HepG2 (cell line): ENCODE data around the gene ZNF148. TPM values are rescaled to one million over a fixed set of nuclear protein-coding genes. Genes with fewer than 3 reads are reported as not detected.

Experiments used
- ATAC-seq: fragments of 200-7000 bp; cut with Tn5 transposase; 3 replicates; pipeline ENCODE4 v1.9.1; 2020; ENCODE audit warnings: mild to moderate bottlenecking, moderate library complexity
- BruUV-seq: library from RNA; stranded (reverse); fragments of 400-500 nt; replicated peaks from 2 replicates; lab custom pipeline; 2021; lab: Mats Ljungman, UMichigan
- CTCF ChIA-PET: fragments of 300-600 bp; formaldehyde crosslinking; extraction: SDS; loops from one replicate; lab custom pipeline; 2021; ENCODE audit warnings: low total read pairs, inconsistent platforms, low intra/inter-chr PET ratio; lab: Yijun Ruan, JAX
- POLR2A ChIA-PET: fragments of 350-600 bp; sonication (Branson Sonifier 250); formaldehyde crosslinking; loops from one replicate; lab custom pipeline; 2020; ENCODE audit warnings: antibody characterized with exemption, inconsistent platforms; lab: Yijun Ruan, JAX
- DNase-seq: peaks from one replicate; pipeline ENCODE4 v3.0.0-alpha.2; 2015; ENCODE audit warnings: low spot score
- FAIRE-seq: peaks from 3 replicates; lab custom pipeline; 2011; peaks lifted over from hg19 to GRCh38; lab: Jason Lieb, UNC
- H2AFZ ChIP-seq: one replicate; pipeline ENCODE4 v1.6.1; 2011; ENCODE audit warnings: low read length, inconsistent platforms
- H3K27ac ChIP-seq: fragments of 300-600 bp; 3 replicates; pipeline ENCODE4 v1.8.0; 2011; ENCODE audit warnings: mixed run types, mild to moderate bottlenecking, mixed read lengths, low read length, inconsistent platforms; ENCODE audit not compliant: insufficient read depth; ENCODE audit errors: extremely low read length
- H3K27me3 ChIP-seq, 2 experiments: fragments of 200-600 bp in 1 of 2; 2 replicates in 1 of 2; 3 replicates in 1 of 2; pipeline versions ENCODE4 v1.6.0 to v1.8.0; 2011; ENCODE audit warnings: low read length in 2 of 2, mild to moderate bottlenecking in 2 of 2, moderate library complexity in 2 of 2, inconsistent platforms in 1 of 2; ENCODE audit not compliant: insufficient read depth in 2 of 2, control insufficient read depth in 1 of 2
- H3K36me3 ChIP-seq, 2 experiments: fragments of 200-600 bp in 1 of 2; replicated peaks in 1 of 2; 2 replicates in 1 of 2; 3 replicates in 1 of 2; pipeline versions ENCODE4 v1.5.1 to v1.8.0; 2011; ENCODE audit warnings: low read length in 2 of 2, inconsistent platforms in 1 of 2; ENCODE audit not compliant: insufficient read depth in 2 of 2, control insufficient read depth in 1 of 2
- H3K4me1 ChIP-seq: 2 replicates; pipeline ENCODE4 v1.5.1; 2012; ENCODE audit warnings: low read length, inconsistent platforms; ENCODE audit not compliant: insufficient read depth
- H3K4me2 ChIP-seq: 2 replicates; pipeline ENCODE4 v1.6.0; 2011; ENCODE audit warnings: low read depth, low read length, inconsistent platforms
- H3K4me3 ChIP-seq, 3 experiments: fragments of 200-600 bp in 1 of 3; sonication (generic), shearing (Covaris generic) in 1 of 3; replicated peaks in 1 of 3; 2 replicates each; pipeline ENCODE4 v1.5.1; 2011 to 2016; ENCODE audit warnings: low read length in 3 of 3, inconsistent platforms in 2 of 3, low read depth in 2 of 3, mild to moderate bottlenecking in 2 of 3, control low read depth in 1 of 3, mixed read lengths in 1 of 3; ENCODE audit not compliant: insufficient read depth in 1 of 3
- H3K79me2 ChIP-seq: one replicate; pipeline ENCODE4 v1.6.1; 2011; ENCODE audit warnings: low read length, inconsistent platforms; ENCODE audit not compliant: insufficient read depth
- H3K9ac ChIP-seq: 2 replicates; pipeline ENCODE4 v1.6.0; 2011; ENCODE audit warnings: mild to moderate bottlenecking, low read depth, low read length, inconsistent platforms; ENCODE audit not compliant: insufficient read depth
- H3K9me3 ChIP-seq: 2 replicates; pipeline ENCODE4 v1.5.1; 2012; ENCODE audit warnings: mild to moderate bottlenecking, low read length
- H4K20me1 ChIP-seq: 2 replicates; pipeline ENCODE4 v1.6.0; 2011; ENCODE audit warnings: inconsistent platforms, mild to moderate bottlenecking, low read length, moderate library complexity; ENCODE audit not compliant: insufficient read depth
- BRCA1 ChIP-seq: sonication (generic); formaldehyde crosslinking; IDR thresholded peaks from 2 replicates; pipeline ENCODE4 v1.4.0; 2020; ENCODE audit warnings: missing genetic modification reagents
- CTCF ChIP-seq: sonication (generic); formaldehyde crosslinking; IDR thresholded peaks from 2 replicates; pipeline ENCODE4 v1.5.0; 2020; ENCODE audit warnings: mild to moderate bottlenecking, missing genetic modification reagents, moderate library complexity
- THAP8 ChIP-seq: sonication (generic); formaldehyde crosslinking; IDR thresholded peaks from 2 replicates; pipeline ENCODE4 v1.5.1; 2020; ENCODE audit warnings: missing genetic modification reagents, mild to moderate bottlenecking, borderline replicate concordance
- ZNF30 ChIP-seq: sonication (generic); formaldehyde crosslinking; IDR thresholded peaks from 2 replicates; pipeline ENCODE4 v1.5.0; 2020; ENCODE audit warnings: mild to moderate bottlenecking, missing genetic modification reagents
- ZNF503 ChIP-seq: sonication (generic); formaldehyde crosslinking; IDR thresholded peaks from 2 replicates; pipeline ENCODE4 v1.4.0; 2020; ENCODE audit warnings: missing genetic modification reagents
- WGBS: methylation state at CpG from one replicate; pipeline ENCODE4 v1.1.6; 2017; ENCODE audit warnings: low lambda C conversion rate; 5-methylcytosine and 5-hydroxymethylcytosine counted together
- in situ Hi-C: cut with HindIII; loops from 2 replicates; pipeline ENCODE4 v1.10.0; 2017; ENCODE audit warnings: low pct_unique_long_range_greater_than_20kb; ENCODE audit not compliant: extremely low pct_ligation_motif_present
- intact Hi-C: fragments of 100-400 bp; cut with micrococcal nuclease; formaldehyde crosslinking; loops from one replicate; pipeline ENCODE4 v1.10.0; 2022; ENCODE audit not compliant: unreplicated experiment
- polyA plus RNA-seq, 8 experiments: library from polyadenylated mRNA; depleted of rRNA in 3 of 8; stranded (reverse) in 7 of 8; unstranded in 1 of 8; fragments of >200 nt; fragmentation: Illumina TruSeq in 4 of 8; extraction: Trizol in 4 of 8; gene quantifications; 2 replicates each; pipeline versions ENCODE4 v1.2.1 to v1.2.3, GENCODE V29; 2011 to 2016; ENCODE audit warnings: low read depth in 4 of 8, missing spikeins in 1 of 8, mixed read lengths in 1 of 8; ENCODE audit not compliant: insufficient read depth in 1 of 8
- total RNA-seq, 5 experiments: library from RNA; depleted of rRNA; stranded (reverse); fragments of >200 nt; fragmentation: Illumina TruSeq; extraction: Trizol; gene quantifications; 2 replicates each; pipeline ENCODE4 v1.2.3, GENCODE V29; 2016; ENCODE audit warnings: low read depth in 1 of 5

Gene ZNF148
- total and polyA plus RNA-seq, 2 of the 13 experiments (the other 11 are each of a cell fraction or from before 2014, with no cell fraction given), result 10.6 to 36.1 TPM

GRCh38 chr3:125337506-125337905, 37.6 kb downstream of the ZNF148 start:
- Histone ChIP-seq H3K27me3 (no peaks in the 10 kb centered on the region), H3K9ac (no peak overlapping the region), H2AFZ (no peak overlapping the region), H3K9me3 (no peaks in the 10 kb centered on the region), H4K20me1 (peaks cover 10% of the 10 kb centered on the region; the same call in 1 of the 2 replicates), H3K79me2 (peaks cover 90% of the 10 kb centered on the region), H3K4me1 (peaks cover 14% of the 10 kb centered on the region), H3K27ac (no peak overlapping the region), H3K4me2 (no peak overlapping the region), H3K4me3 (no peak overlapping the region), H3K36me3 (0 out of 5 replicates have a peak, but pooled peaks cover 0 to 1% of the 10 kb centered on the region in 2 experiments)
- no peak for DNase-seq
- ATAC-seq, result no peak
- intact Hi-C loops (no loop called here), in situ Hi-C loops (no loop called here)
- ChIA-PET CTCF (no interaction called here), POLR2A (no interaction called here)
- BruUV-seq, result no TSS peak
- no peak for FAIRE-seq
- WGBS, result 87% methylated on average over 2 of the region's 2 CpGs
- TF ChIP-seq CTCF (CRISPR knock-in tag) (no peak), THAP8 (no peak), BRCA1 (CRISPR knock-in tag) (no peak), ZNF30 (no peak), ZNF503 (no peak)
